GM21723 (cell line): ENCODE data around the gene TTLL5.
A peak's percentile ranks its signal among the peaks of the same experiment; 100 is the strongest.

ENCODE experiments used
- ATAC-seq: cut with Tn5 transposase; IDR thresholded peaks from one replicate; pipeline ENCODE4 v1.9.1; 2021; ENCODE audit warnings: mild to moderate bottlenecking, moderate library complexity; ENCODE audit not compliant: unreplicated experiment

The TTLL5 gene

DNA sequence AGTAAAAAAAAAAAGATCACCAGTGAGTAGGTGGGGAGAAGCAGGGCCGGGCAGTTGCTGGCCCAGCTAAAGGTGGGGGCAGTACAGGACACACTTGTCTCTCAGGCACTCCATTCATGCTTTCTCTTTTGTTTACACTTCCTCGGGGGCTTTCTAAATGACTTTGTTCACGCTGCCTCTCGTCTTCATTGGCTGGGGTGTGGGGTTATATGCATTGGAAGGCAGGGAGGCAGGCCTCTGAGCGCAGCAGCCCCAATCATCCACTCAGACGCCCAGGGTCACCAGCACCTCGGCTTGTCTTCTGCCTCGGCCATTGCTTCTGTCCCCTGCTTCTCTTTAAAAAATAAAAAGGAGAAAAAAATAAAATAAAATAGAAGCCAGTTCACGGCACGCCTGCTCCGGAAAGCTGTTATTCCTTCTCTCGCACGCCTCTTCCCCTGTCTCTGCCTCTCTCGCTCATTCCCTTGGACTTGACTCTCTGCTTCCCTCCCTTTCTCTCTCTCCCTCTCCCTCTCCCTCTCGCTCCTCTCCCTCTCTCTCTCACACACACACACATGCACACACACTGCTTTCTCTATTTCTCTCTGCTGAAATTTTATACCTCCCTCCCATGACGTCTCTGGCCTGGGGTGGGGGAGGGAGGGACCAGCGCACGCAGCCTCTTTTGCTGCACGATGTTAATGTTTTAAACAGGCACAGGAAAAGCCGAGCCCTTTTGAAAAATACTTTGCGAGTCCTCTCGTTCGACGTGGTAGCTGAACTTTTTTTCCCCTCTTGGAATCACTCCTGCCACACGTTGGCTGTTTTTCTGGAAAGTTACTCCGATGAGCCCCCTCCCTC is 320.6 kb downstream of the TTLL5 start, which contains the start of gene TGFB3:
Gene TGFB3, minus strand, starts transcription at position 570 of the 840 bp plus-strand sequence. CDS start 1,102 bp downstream, outside the sequence.
- peak; percentile 45 for ATAC-seq

DNA sequence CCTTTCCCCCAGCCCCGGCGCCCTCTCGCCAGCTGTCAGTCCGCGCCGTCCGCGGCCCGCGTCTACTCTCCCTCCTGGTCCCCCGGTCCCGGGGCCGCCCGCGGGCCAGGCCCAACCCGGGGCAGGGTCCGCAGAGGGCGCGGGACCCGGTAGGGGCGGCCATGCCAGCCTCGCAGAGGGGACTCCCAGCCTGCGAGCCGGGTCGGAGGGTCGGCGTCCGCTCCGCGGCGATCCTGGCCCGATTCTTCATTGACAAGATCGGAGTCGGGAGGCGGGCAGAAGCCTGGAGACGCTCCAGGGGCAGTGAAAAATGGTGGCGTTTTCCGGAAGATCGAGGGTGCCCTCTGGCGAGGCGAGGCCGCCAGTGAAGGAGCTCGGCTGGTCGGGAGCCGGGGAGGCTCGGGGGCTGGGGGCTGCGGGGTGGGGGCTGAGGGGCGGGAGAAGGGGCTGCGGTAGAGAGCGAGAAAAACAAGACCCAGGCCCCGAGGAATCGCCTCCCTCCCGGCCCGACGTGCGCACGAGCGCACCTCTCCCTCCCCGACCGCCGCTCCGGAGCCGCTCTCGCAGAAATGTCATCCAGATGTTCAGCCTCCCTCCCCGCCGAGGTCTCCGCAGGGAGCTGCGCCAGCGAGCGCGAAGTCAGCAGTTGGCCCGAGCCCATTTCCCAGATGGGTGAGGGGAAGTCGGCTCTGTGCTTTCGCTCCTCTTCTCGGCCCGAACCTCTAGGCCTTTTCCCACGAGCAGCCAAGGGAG is 321.4 kb downstream of the TTLL5 start:
- peak; percentile 54 for ATAC-seq

- ATAC-seq, result no peak
These were observed 321.9 kb downstream of the TTLL5 start for GRCh38 chr14:75983019-75983358.

DNA sequence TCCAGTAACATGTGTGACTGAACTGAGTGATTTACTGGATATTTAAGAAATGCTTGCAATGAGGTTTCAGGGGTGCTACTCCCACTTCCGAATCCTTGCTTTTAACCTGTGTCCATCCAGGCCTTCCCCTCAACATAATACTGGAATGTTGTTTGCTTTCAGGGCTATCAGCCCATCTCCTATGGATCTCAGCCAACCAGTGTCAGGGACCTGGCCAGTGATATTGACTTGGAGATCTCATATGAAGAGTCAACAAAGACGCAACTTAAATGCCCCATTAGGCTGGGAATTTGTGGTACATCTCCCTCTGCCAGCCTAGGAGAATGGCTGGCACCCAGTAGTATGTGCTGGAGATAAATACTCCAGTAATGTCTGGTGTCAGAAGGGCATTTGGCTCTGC is 323.6 kb downstream of the TTLL5 start:
- no peak for ATAC-seq

GRCh38 chr14:75985618-75986438 is 324.8 kb downstream of the TTLL5 start, which contains the start of gene IFT43:
Gene IFT43, plus strand, starts transcription at chr14:75985763. Its CDS starts 24 bp downstream, at chr14:75985787.
- peak; percentile 66 for ATAC-seq

GRCh38 chr14:75986439-75986765 is 325.4 kb downstream of the TTLL5 start:
- no peak for ATAC-seq

- ATAC-seq, result no peak
These were observed 326.3 kb downstream of the TTLL5 start for GRCh38 chr14:75987201-75987970.

GRCh38 chr14:75989134-75989533 is 328.1 kb downstream of the TTLL5 start:
- no peak for ATAC-seq

DNA sequence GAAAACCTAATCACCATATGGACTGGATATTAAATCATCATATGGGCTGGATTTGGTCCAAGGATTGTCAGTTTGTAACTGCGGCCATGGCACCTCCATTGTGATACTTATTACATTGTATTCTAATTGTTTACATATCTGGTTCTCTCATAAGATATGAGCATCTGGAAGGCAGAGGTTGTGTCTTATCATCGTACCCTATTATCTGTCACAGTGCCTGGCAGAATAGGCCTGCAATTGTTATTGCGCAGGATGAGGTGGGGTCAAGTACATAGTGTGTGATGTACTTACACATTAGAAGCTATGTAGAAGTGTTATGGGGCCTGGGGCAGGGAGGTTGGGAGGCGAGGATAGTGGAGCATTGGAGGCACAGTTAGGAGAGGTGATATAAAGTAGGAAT is 329.3 kb downstream of the TTLL5 start:
- no peak for ATAC-seq

DNA sequence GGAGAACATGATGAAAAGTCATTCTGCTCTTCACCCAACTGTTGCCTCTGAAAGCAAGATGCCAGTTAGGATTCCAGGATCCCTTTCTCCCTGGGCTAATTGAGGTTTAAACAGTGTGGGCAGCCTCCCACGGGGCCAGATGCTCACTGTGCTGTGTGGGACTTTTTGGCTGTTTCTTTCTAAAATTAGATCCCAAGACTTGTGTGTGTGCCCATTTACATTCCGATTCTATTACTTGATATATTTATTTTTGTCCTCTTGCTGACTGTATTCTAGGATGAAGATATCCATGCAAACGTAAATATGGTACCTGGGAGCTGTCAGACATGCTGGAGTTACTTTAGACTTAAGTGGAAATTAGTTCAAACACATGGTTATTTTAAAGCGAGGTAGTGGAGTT is 330.7 kb downstream of the TTLL5 start:
- no peak for ATAC-seq

DNA sequence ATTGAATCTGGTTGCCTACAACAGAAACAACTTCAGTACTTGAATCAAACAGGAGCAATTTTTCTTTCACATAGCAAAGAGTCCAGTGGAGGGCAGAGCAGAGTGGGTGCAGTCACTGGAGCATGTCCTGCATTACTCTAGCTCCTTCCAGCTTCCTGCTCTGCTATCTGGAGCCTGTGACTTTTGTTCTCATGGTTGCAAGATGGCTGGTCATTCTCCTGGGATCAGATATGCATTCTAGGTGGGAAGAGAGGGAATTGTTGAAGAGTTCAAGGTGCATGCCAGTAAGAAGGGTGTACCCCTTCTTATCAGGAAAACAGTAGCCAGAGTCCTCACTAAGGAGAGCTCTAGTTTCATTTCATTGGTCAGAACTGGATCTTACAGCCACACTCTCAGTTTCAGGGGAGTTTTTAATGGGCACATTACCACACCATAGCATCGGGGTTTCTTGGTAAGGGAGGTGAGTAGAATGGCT is 332.6 kb downstream of the TTLL5 start:
- peak; percentile 65 for ATAC-seq

DNA sequence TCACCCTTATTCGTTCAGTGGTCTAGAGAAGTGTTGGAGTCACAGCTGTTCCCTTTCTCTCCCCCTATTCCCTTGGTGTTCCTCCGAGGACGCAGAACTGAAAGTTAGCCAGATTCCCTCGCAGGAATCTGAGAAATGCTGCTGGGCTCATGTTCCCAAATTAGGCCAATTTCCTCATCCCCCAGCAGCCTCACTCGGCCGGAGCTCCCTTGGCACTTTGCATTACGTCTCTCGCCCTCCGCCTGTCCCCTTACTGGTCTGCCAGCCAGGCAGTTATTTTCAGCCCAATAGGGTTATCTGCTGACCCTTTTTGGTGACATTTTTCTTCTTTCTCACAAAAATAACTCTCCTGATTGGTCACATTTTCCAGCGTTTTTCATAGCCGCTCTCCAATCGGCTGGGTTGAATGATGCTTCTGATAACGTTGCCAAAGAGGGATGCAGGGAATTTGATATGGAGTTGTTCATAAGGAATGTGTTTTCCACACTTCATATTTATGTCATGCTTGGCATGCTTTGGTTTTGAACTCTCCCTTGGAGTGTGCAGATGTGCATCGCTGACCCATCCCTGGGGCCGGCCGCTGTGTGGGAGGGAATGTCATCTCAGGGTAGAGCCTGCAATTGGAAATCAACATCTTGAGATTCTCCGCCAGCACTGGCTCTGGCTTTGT is 334.5 kb downstream of the TTLL5 start:
- no peak for ATAC-seq

- ATAC-seq, result no peak
These were observed 335.4 kb downstream of the TTLL5 start for GRCh38 chr14:75996488-75996887.

- no peak for ATAC-seq
These were observed 338.6 kb downstream of the TTLL5 start for GRCh38 chr14:75999511-76000190.

DNA sequence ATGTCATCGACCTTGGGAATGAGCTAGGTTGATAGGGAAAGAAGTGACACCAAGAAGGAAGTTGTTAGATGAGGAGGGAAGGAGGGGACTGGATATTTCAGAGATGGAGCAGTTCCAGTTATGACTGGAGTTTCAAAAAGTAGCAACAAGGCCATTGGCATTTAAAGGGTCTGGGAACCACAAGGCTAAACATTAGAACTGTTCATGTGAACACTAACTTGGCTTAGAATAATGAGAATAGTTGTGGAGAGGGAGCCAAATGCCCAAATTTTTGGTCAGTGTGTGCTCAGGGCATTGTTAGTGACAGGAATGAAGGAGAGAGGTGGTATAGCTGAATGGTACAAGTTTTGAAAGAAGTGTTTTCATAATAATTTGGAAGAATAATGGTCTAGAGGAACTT is 341.3 kb downstream of the TTLL5 start:
- ATAC-seq, result no peak
